Measurements from ENCODE around the gene CUL4B. TPM values are rescaled to one million over a fixed set of nuclear protein-coding genes. Genes with fewer than 3 reads are reported as not detected.

The CUL4B gene
- total RNA-seq, 1 experiment from 2014 or later, result 54.1 TPM

DNA sequence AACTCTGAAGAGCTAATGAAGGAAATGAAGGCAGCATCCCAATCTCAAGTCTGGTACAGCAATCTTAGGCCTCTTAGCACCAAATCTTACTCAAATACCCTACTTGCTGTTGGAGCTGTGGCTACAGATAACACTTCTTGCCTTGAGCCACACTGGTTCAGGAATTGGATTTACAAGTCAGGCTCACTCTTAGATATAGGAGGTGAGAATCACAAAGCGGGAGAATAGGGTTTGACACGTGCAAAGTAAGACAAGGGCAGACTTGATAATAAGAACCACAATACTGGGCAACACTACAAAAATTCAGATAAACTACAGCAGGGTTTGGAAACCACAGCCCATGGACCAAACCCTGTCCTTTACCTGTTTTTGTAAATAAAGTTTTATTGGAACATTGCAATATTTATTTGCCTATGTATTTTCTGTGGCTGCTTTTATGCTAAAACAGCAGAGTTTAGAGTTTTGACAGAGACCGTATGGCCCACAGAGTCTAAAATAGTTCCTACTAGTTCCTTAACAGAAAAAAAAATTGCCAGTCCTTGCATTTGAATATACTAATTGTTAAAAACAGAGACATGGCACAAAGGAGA lies 9.3 kb upstream of the CUL4B start:
- BruUV-seq (replicated peaks), result no TSS peak
- Histone ChIP-seq H3K27me3 (ENCODE audit: insufficient read depth, low read length) (no peaks in the 10 kb centered on the region), H3K9ac (ENCODE audit: low read length) (no peak overlapping the region), H3K4me1 (ENCODE audit: control insufficient read depth in 1 of 2, insufficient read depth in 2 of 2, low read length in 2 of 2) (no peaks in the 10 kb centered on the region), H3K4me3 (replicated peaks in 1 of 2; ENCODE audit: low read depth in 1 of 2, low read length in 2 of 2) (no peak overlapping the region), H3K9me2 (ENCODE audit: insufficient read depth) (no peaks in the 10 kb centered on the region), H3K27ac (ENCODE audit: low read depth, low read length) (no peak overlapping the region), H3K9me3 (ENCODE audit: control insufficient read depth in 1 of 2, insufficient read depth in 1 of 2, low read depth in 1 of 2, low read length in 2 of 2) (no peaks in the 10 kb centered on the region), H3K79me2 (ENCODE audit: insufficient read depth, low read length) (no peaks in the 10 kb centered on the region), H4K20me1 (ENCODE audit: insufficient read depth) (no peaks in the 10 kb centered on the region), H2AFZ (ENCODE audit: low read depth, low read length, poor library complexity, severe bottlenecking) (no peak overlapping the region), H3K4me2 (ENCODE audit: low read length) (no peak overlapping the region), H3K36me3 (ENCODE audit: control insufficient read depth in 1 of 2, insufficient read depth in 2 of 2, low read length in 2 of 2) (no peaks in the 10 kb centered on the region)
- intact Hi-C loops (cut with micrococcal nuclease), result no loop called here
- ATAC-seq (no peak), DNase-seq (ENCODE audit: low read depth, low spot score) (no peak)
- CTCF ChIA-PET, result no interaction called here
- TF ChIP-seq SRF (IDR thresholded peaks at IDR 0.05; ENCODE audit: low read depth) (no peak), JUND (IDR thresholded peaks at IDR 0.05) (no peak), CBX3 (IDR thresholded peaks at IDR 0.05; ENCODE audit: low read depth) (no peak), ZNF274 (IDR thresholded peaks at IDR 0.05; ENCODE audit: low read depth, low read length) (no peak), CEBPB (IDR thresholded peaks at IDR 0.05; ENCODE audit: low read depth) (no peak), EGR1 (IDR thresholded peaks at IDR 0.05; ENCODE audit: low read depth) (no peak), FOSL1 (IDR thresholded peaks at IDR 0.05; ENCODE audit: low read depth) (no peak), POLR2AphosphoS5 (IDR thresholded peaks at IDR 0.05; ENCODE audit: low read depth, low read length) (no peak), YY1 (IDR thresholded peaks at IDR 0.05; ENCODE audit: extremely low read depth, insufficient replicate concordance, low read depth, low read length) (no peak), RAD21 (IDR thresholded peaks at IDR 0.05; ENCODE audit: low read depth) (no peak), EZH2 (IDR thresholded peaks at IDR 0.05) (no peak), SIN3A (IDR thresholded peaks at IDR 0.05; ENCODE audit: low read depth) (no peak), ELF1 (IDR thresholded peaks at IDR 0.05; ENCODE audit: borderline replicate concordance, low read depth) (no peak), ZBTB33 (IDR thresholded peaks at IDR 0.05; ENCODE audit: extremely low read depth, insufficient replicate concordance, low read length) (no peak)
- TF ChIP-seq, protein P1, sequence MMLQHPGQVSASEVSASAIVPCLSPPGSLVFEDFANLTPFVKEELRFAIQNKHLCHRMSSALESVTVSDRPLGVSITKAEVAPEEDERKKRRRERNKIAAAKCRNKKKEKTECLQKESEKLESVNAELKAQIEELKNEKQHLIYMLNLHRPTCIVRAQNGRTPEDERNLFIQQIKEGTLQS (IDR thresholded peaks at IDR 0.05), result no peak
- TF ChIP-seq, protein P2, sequence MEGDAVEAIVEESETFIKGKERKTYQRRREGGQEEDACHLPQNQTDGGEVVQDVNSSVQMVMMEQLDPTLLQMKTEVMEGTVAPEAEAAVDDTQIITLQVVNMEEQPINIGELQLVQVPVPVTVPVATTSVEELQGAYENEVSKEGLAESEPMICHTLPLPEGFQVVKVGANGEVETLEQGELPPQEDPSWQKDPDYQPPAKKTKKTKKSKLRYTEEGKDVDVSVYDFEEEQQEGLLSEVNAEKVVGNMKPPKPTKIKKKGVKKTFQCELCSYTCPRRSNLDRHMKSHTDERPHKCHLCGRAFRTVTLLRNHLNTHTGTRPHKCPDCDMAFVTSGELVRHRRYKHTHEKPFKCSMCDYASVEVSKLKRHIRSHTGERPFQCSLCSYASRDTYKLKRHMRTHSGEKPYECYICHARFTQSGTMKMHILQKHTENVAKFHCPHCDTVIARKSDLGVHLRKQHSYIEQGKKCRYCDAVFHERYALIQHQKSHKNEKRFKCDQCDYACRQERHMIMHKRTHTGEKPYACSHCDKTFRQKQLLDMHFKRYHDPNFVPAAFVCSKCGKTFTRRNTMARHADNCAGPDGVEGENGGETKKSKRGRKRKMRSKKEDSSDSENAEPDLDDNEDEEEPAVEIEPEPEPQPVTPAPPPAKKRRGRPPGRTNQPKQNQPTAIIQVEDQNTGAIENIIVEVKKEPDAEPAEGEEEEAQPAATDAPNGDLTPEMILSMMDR (IDR thresholded peaks at IDR 0.05 in 2 of 3, conservative IDR thresholded peaks at IDR 0.05 in 1 of 3; ENCODE audit: borderline replicate concordance in 1 of 3, insufficient read depth in 1 of 3, low read depth in 2 of 3, low read length in 2 of 3), result no peak
- TF ChIP-seq, protein P3, sequence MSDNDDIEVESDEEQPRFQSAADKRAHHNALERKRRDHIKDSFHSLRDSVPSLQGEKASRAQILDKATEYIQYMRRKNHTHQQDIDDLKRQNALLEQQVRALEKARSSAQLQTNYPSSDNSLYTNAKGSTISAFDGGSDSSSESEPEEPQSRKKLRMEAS (IDR thresholded peaks at IDR 0.05), result no peak
- RAD21 ChIA-PET (ENCODE audit: low non-redundant PET in 1 of 2, low total read pairs in 2 of 2, uncharacterized antibody in 2 of 2, unreplicated experiment in 2 of 2), result no interaction called here
- POLR2A ChIA-PET, result no interaction called here

All from HCT116 (cell line).